Effector memory CD8-positive, alpha-beta T cell (primary cell): ENCODE measurements around the gene TMEM62.
"Not testable (repeated sequence)": the region's sequence is repeated elsewhere in the genome, so short reads cannot be mapped to it uniquely, and the experiment has no call there.

Source experiments
- ATAC-seq: fragments of 150-1000 bp; cut with Tn5 transposase; replicated peaks from 2 replicates; pipeline ENCODE4 v1.10.0; 2021; ENCODE audit warnings: mild to moderate bottlenecking, moderate library complexity
- DNase-seq, 3 experiments: peaks; one replicate each; pipeline ENCODE4 v3.0.0; 2021
- H3K27ac Mint-ChIP-seq, 2 donors: one replicate each; pipeline ENCODE4 v1.8.0; 2022; ENCODE audit warnings: mild to moderate bottlenecking in 2 of 2, mixed read lengths in 2 of 2, moderate library complexity in 2 of 2
- H3K27me3 Mint-ChIP-seq, 2 donors: one replicate each; pipeline ENCODE4 v1.8.0; 2022; ENCODE audit warnings: mixed read lengths in 2 of 2
- H3K36me3 Mint-ChIP-seq: one replicate; pipeline ENCODE4 v1.8.0; 2022; ENCODE audit warnings: mild to moderate bottlenecking, moderate library complexity, mixed read lengths; ENCODE audit not compliant: insufficient read depth
- H3K4me1 Mint-ChIP-seq, 2 donors: one replicate each; pipeline ENCODE4 v1.8.0; 2022; ENCODE audit warnings: low read depth in 2 of 2, mixed read lengths in 2 of 2
- H3K4me3 Mint-ChIP-seq, 2 donors: one replicate each; pipeline ENCODE4 v1.8.0; 2022; ENCODE audit warnings: mild to moderate bottlenecking in 2 of 2, mixed read lengths in 2 of 2, moderate library complexity in 2 of 2
- H3K9me3 Mint-ChIP-seq, 2 donors: one replicate each; pipeline ENCODE4 v1.8.0; 2022; ENCODE audit warnings: mixed read lengths in 2 of 2

TMEM62 gene

DNA sequence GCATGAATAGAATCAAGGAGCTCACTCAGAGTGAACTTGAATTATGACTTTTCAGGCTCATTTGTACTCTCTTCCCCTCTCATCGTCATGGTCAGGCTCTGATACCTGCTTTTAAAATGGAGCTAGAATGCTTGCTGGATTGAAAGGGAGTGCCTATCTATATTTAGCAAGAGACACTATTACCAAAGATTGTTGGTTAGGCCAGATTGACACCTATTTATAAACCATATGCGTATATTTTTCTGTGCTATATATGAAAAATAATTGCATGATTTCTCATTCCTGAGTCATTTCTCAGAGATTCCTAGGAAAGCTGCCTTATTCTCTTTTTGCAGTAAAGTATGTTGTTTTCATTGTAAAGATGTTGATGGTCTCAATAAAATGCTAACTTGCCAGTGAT is 61.4 kb downstream of the TMEM62 start:
- Mint-ChIP-seq H3K27me3 (no peaks in the 10 kb centered on the region), H3K36me3 (peaks cover 76% of the 10 kb centered on the region), H3K4me3 (no peak overlapping the region), H3K9me3 (no peaks in the 10 kb centered on the region), H3K27ac (no peak overlapping the region), H3K4me1 (peaks cover 0 to 19% of the 10 kb centered on the region in 2 donors)
- ATAC-seq (no peak), DNase-seq (no peak)

DNA sequence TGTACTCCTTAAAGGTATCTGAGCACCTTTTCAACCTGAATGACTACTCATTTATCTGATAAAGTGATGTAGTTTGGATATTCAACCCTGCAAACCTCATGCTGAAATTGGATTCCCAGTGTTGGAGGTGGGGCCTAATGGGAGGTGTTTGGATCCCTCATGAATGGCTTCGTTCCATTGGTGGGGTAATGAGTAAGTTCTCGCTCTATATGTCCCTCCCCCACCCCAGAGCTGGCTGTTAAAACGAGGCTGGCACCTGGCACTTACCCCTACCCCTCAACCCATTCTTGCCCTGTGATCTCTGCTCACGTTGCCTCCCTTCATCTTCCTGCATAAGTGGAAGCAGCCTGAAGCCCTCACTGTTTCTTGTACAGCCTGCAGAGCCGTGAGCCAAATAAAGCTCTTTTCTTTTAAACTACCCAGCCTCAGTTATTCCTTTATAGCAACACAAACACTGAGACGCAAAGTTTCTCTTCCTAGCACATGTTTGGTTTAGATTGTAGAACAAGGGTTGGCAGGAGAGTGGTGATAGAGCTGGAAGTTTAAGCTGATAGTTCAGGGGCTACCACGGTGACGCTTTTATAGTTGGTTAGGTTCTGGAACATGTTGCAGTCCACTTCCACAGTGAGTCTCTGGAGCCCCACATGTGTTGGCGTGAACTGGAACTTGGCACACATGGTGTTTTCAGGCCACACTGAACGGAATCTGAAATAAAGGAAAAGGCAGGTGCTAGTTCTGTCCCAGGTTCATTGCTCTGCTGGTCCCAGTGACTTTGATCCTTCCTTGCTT is 63.6 kb downstream of the TMEM62 start:
- Mint-ChIP-seq H3K9me3 (no peaks in the 10 kb centered on the region), H3K27me3 (no peaks in the 10 kb centered on the region), H3K27ac (no peak overlapping the region), H3K4me1 (peaks cover 0 to 3% of the 10 kb centered on the region in 2 donors), H3K4me3 (no peak overlapping the region), H3K36me3 (peaks cover 61% of the 10 kb centered on the region)
- no peak for DNase-seq
- ATAC-seq, result no peak

DNA sequence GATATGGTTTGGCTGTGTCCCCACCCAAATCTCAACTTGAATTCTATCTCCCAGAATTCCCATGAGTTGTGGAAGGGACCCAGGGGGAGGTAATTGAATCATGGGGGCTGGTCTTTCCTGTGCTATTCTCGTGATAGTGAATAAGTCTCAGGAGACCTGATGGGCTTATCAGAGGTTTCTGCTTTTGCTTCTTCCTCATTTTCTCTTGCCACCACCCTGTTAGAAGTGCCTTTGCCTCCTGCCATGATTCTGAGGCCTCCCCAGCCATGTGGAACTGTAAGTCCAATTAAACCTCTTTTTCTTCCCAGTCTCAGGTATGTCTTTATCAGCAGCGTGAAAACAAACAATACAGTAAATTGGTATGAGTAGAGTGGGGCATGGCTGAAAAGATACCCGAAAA is 64.4 kb downstream of the TMEM62 start:
- DNase-seq, H3K27me3 Mint-ChIP-seq: not testable (repeated sequence)

DNA sequence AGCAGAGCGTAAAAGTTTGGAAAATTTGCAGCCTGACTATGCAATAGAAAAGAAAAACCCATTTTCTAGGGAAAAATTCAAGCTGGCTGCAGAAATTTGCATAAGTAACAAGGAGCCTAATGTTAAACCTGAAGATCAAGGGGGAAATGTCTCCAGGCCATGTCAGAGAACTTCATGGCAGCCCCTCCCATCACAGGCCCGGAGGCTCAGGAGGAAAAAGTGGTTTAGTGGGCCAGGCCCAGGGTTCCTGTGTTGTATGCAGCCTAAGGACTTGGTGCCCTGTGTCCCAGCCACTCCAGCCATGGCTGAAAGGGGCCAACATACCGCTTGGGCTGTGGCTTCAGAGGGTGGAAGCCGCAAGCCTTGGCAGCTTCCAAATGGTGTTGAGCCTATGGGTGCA is 65.2 kb downstream of the TMEM62 start:
- H3K27ac Mint-ChIP-seq, ATAC-seq, H3K4me3 Mint-ChIP-seq, DNase-seq, H3K4me1 Mint-ChIP-seq, H3K9me3 Mint-ChIP-seq, H3K27me3 Mint-ChIP-seq: not testable (repeated sequence)
- peaks cover 45% of the 10 kb centered on the region for H3K36me3 Mint-ChIP-seq

More for the DNA sequence above, 64.4 kb downstream of the TMEM62 start:
- not testable (repeated sequence) for H3K9me3 Mint-ChIP-seq, ATAC-seq, H3K4me3 Mint-ChIP-seq, H3K4me1 Mint-ChIP-seq, H3K27ac Mint-ChIP-seq
- H3K36me3 Mint-ChIP-seq, result peaks cover 53% of the 10 kb centered on the region

DNA sequence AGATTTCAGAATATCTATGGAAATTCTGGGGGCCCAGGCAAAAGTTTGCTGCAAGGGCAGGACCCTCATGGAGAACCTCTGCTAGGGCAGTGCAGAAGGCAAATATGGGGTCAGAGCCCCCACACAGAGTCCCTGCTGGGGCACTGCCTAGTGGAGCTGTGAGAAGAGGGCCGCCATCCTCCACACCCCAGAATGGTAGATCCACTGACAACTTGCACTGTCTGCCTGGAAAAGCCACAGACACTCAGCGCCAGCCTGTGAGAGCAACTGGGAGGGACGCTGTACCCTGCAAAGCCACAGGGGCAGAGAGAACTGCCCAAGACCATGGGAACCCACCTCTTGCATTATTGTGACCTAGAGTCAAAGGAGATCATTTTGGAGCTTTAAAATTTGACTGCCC is 65.6 kb downstream of the TMEM62 start:
- no peak for ATAC-seq
- H3K27me3 Mint-ChIP-seq, result no peaks in the 10 kb centered on the region
- DNase-seq, result no peak
- H3K4me1 Mint-ChIP-seq, result peaks cover 0 to 3% of the 10 kb centered on the region in 2 donors
- H3K9me3 Mint-ChIP-seq, result no peaks in the 10 kb centered on the region
- no peak overlapping the region for H3K27ac Mint-ChIP-seq
- H3K36me3 Mint-ChIP-seq, result peaks cover 41% of the 10 kb centered on the region
- H3K4me3 Mint-ChIP-seq, result no peak overlapping the region

DNA sequence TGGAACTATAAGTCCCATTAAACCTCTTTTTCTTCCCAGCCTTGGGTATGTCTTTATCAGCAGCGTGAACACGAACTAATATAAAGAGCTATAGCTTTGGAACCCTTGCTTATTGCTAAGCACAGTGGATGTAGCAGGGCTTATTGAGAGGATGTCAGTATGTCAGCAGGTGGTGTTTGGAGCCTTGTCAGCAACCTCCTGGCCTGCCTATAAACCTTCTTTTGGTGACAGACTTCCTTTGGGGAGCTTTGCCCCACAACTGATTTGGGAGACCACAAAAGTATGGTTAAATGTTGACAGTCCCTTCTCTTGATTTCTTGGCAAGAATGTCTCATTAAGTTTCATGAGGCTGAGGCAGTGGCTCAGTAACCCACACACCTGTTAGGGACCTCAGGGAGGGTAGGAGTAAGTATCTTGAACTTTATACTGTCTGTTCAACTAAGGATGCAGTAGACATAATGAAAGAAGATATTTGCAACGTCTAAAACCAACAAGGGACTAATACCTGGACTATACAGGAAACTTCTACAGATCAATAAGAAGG is 66.6 kb downstream of the TMEM62 start:
- peaks cover 3 to 9% of the 10 kb centered on the region in 2 donors for H3K4me1 Mint-ChIP-seq
- H3K9me3 Mint-ChIP-seq, result no peaks in the 10 kb centered on the region
- H3K27ac Mint-ChIP-seq, result no peak overlapping the region
- H3K27me3 Mint-ChIP-seq, result no peaks in the 10 kb centered on the region
- DNase-seq (no peak), ATAC-seq (no peak)
- no peak overlapping the region for H3K4me3 Mint-ChIP-seq
- H3K36me3 Mint-ChIP-seq, result peaks cover 31% of the 10 kb centered on the region

DNA sequence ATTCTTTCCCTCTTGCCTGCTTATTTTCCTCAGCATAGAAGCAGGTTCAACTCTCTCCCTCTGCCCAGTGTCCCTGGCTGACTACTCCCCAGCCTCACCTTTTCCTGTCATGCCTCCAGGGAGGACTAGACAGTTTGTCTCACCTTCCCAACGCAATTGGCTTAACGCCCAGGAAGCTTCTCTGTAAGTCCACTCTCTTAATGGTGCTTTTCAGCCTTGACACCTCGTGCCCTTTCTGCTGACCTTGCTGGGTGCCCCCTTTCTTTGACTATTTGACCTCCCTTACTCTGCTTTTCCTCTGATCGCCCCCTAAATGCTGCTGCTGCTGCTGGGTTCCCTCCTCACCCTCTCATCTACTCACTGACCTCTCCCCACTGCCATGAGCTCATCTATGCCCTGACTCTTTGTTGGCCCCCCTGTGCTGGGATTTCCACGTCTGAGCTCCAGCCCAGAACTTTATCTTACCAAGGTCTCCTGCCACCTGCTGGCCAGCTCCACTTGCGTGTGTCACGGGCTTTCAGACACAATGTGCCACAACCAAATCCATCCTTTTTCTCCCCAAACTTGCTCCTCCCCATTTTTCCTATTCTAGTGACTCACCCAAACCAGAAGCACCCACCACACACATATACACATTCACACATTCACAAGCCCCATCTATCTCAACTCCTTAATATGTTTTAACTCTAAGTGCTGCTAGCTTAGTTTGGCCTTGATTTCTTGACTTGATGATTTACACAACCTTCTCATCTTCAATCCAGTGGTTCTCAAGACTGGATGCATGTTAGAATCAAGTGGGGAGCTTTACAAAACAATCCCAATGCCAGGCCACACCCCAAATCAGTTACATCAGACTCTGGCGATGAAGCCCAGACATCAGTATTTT is 70.9 kb downstream of the TMEM62 start:
- no peak overlapping the region for H3K4me3 Mint-ChIP-seq
- H3K4me1 Mint-ChIP-seq, result peaks cover 3 to 5% of the 10 kb centered on the region in 2 donors
- ATAC-seq, result peak; percentile 68
- peak overlapping the region in 1 of 2 donors; percentile 11 for H3K27ac Mint-ChIP-seq
- DNase-seq, result peak; percentile 13 to 27 (median 21)
- peaks cover 4% of the 10 kb centered on the region for H3K36me3 Mint-ChIP-seq
- no peaks in the 10 kb centered on the region for H3K9me3 Mint-ChIP-seq
- peaks cover 13 to 20% of the 10 kb centered on the region in 2 donors for H3K27me3 Mint-ChIP-seq

DNA sequence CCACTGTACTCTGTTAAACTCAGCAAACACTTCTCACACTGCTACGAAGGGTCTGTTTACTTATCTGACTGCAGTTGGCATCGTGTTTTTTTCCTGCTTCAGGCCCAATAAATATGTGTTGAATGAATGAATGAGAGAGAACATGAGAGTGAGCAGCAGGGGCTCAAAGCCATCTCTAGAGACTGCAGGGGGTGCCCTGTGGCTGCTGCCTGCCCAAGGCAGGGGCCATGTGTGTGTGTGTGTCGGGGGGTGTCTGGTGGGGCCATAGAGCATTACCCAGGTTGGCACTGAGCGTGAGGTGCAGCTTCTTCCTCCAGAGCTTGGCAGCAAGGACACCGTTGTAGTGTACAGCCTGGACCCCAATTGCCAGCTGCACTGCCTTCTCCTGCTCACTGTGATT is 72.7 kb downstream of the TMEM62 start:
- Mint-ChIP-seq H3K4me3 (no peak overlapping the region), H3K27me3 (peaks cover 23 to 38% of the 10 kb centered on the region in 2 donors), H3K36me3 (peaks cover 7% of the 10 kb centered on the region), H3K4me1 (peaks cover 3 to 5% of the 10 kb centered on the region in 2 donors), H3K9me3 (no peaks in the 10 kb centered on the region), H3K27ac (no peak overlapping the region)
- no peak for ATAC-seq
- DNase-seq, result no peak

DNA sequence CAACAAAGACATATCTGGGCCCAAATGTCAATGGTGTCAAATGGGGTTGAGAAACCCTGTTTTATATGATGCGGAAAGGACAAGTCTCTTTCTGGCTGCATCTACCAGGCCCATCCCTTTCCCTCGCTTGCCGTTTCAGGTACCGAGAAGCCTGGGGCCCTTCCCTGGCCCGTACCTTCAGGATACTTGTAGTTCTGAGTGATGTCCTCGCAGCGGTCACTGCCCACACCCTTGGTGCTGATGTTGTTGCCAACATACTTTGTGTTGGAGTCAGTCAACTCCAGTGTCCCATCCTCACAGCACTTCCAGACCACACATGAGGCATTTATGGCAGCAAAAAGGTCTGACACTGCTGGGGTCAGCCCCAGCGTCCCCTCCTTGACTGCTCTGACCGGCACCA is 73.6 kb downstream of the TMEM62 start:
- Mint-ChIP-seq H3K4me3 (no peak overlapping the region), H3K27ac (no peak overlapping the region), H3K4me1 (peaks cover 3 to 5% of the 10 kb centered on the region in 2 donors), H3K27me3 (peaks cover 24 to 41% of the 10 kb centered on the region in 2 donors), H3K9me3 (no peaks in the 10 kb centered on the region), H3K36me3 (peaks cover 3% of the 10 kb centered on the region)
- DNase-seq, result no peak
- no peak for ATAC-seq

DNA sequence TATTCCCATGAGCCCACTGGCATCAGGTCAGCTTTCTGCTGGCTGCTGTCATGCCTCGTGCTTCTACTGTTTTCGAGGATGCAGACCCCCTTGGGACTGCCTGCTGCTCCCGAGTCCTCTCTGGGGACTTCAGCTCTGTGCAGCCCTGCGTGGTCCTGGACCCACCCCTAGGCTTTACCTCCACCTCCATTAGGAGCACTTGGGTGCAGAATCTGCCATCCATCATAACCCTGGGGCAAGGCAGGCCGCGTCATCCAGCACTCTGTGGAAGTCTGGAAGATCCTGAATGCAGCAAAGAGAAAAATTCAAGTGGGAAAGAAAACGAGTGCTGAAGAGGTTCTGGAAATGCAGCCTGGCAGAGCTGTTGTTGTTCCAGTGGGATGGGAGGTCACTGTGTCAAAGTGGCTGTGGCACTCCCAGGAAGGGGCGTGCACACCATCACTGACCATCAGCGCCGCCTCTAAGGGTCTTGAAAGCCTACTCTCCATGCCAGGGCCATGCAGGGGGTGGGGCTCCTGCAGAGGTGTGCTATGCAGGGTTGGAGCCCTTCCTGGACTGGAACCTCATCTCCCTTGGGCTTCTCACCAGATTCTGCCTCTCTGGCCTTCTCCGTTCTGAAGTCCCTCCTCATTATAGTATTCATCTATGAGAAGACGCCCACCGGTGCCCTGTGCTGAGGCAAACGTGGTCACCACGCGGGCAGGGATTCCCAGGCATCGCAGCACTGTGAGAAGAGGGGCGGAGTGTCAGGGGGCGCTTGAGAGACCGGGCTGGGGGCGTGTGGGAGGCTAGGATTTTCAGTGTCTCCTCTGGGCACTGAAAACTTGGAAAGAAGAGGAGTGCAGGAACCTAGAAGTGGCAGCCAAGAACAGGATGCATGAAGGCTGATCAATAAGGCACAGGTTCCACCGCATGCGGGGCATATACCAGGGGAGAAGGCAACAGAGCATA is 74.9 kb downstream of the TMEM62 start:
- Mint-ChIP-seq H3K27me3 (peaks cover 24 to 41% of the 10 kb centered on the region in 2 donors), H3K4me3 (no peak overlapping the region), H3K9me3 (no peaks in the 10 kb centered on the region), H3K27ac (no peak overlapping the region), H3K4me1 (peaks cover 3 to 5% of the 10 kb centered on the region in 2 donors), H3K36me3 (peaks cover 3% of the 10 kb centered on the region)
- no peak for ATAC-seq
- DNase-seq, result no peak

DNA sequence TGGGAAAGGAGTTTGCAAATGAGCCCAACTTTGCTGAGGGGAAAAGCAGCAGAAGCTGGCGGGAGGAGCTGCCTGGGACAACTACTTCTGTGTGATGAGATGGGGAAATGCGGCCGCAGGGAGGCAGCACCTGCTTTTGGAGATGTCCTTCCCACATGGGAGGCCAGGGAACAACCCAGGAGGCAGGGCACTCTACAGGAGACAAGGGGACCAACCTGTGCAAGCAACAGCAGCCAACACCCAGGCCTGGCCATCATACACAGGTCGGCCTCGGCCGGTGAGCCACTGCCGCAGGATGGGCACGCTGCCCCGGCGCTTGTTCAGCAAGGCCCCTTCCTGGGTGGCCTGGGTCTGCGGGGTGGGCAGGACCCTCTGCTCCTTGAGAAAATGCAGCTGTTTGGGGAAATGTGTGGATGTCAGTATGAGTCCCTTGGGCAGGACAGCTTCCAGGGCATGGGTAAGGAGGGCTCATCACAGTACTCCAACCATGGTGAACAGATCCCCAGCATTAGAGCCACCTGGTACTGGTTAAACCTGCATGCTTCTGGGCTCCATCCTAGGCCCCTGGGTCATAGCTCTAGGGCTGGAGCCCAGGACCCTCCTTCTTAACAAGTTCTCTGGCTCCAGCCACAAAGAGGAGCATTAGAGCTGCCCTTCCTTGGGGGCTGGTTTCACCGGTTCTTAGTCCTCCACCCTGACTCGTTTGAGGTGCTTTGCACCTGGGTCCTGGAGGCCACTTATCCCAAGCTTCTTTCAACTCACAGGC is 75.9 kb downstream of the TMEM62 start:
- H3K9me3 Mint-ChIP-seq, result no peaks in the 10 kb centered on the region
- no peak for DNase-seq
- H3K4me1 Mint-ChIP-seq, result peaks cover 2 to 3% of the 10 kb centered on the region in 2 donors
- H3K36me3 Mint-ChIP-seq, result peaks cover 3% of the 10 kb centered on the region
- no peak overlapping the region for H3K4me3 Mint-ChIP-seq
- H3K27me3 Mint-ChIP-seq, result peaks cover 24 to 49% of the 10 kb centered on the region in 2 donors
- H3K27ac Mint-ChIP-seq, result no peak overlapping the region
- no peak for ATAC-seq

DNA sequence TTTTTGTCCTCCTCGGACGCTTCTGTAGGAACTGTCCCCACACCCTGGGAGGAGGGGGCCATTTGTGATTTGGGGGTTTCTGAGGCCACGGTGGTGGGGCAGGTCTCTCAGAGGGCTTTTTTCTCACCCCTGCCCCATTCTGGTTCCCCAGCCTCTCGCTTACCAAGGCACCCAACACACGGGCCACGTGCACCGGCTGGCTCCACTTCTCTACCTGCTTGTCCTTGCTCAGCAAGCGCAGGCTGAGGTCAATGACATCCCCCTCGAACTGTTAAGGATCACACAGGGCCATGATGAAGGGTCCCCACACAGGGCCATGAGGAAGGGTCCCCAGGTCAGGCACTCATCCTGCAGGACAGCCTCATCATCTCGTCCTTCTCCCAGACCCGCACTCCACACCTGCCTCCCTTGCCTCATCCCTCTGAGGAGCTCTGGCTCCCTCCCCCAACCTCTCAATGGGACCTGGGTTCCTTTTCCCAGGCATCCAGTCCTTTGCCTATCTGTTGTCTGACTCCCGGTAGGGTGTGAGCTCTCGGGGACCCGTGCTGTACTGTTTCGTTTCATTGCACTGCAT is 76.9 kb downstream of the TMEM62 start:
- Mint-ChIP-seq H3K9me3 (no peaks in the 10 kb centered on the region), H3K27me3 (peaks cover 24 to 51% of the 10 kb centered on the region in 2 donors), H3K4me1 (no peaks in the 10 kb centered on the region), H3K36me3 (peaks cover 3% of the 10 kb centered on the region), H3K27ac (no peak overlapping the region), H3K4me3 (no peak overlapping the region)
- no peak for DNase-seq
- no peak for ATAC-seq
